Lower leg skin (tissue), 3 donors: ENCODE results near the gene TMEM235.

Source experiments
- CTCF ChIP-seq, 3 donors: fragments of 450-650 bp; IDR thresholded peaks; one replicate each; pipeline ENCODE4 v1.5.1; 2016; ENCODE audit warnings: antibody characterized with exemption in 3 of 3, mild to moderate bottlenecking in 3 of 3, moderate library complexity in 2 of 3
- POLR2A ChIP-seq, 2 donors: fragments of 450-650 bp; IDR thresholded peaks; one replicate each; pipeline ENCODE4 v1.6.1; 2016 to 2017; ENCODE audit warnings: antibody characterized with exemption in 2 of 2, mild to moderate bottlenecking in 1 of 2, moderate library complexity in 1 of 2

GRCh38 chr17:78238823-78239488 lies 7.5 kb downstream of the TMEM235 start:
- TF ChIP-seq CTCF (IDR thresholded peaks at IDR 0.05): no peak
- TF ChIP-seq POLR2A (IDR thresholded peaks at IDR 0.05): no peak
